Measurements from ENCODE around the gene MOCS3. TPM values are rescaled to one million over a fixed set of nuclear protein-coding genes. Genes with fewer than 3 reads are reported as not detected.

Gene MOCS3
- total RNA-seq, 2 experiments from 2014 or later: 4.6 to 6.1 TPM

GRCh38 chr20:51012357-51012756, 53.7 kb downstream of the MOCS3 start:
- CTCF ChIA-PET: interaction anchor here (1.2 kb wide), 1 partner anchor 25 kb away, joined by 4 read pairs; no protein-coding TSS in a partner anchor
- Mint-ChIP-seq H3K27ac (no peak overlapping the region), H3K4me1 (no peaks in the 10 kb centered on the region), H3K4me3 (no peak overlapping the region), H3K27me3 (peaks cover 21% of the 10 kb centered on the region), H3K36me3 (no peaks in the 10 kb centered on the region), H3K9me3 (ENCODE audit: low read depth) (no peaks in the 10 kb centered on the region)
- DNase-seq: no peak
- ATAC-seq: no peak

Other genes with a start within 250 kb of the MOCS3 start
- 1 to 10 TPM; 4.2 to 4.6 TPM for gene PARD6B, start 227.2 kb upstream of the MOCS3 start, total RNA-seq
- 10 to 100 TPM; 37.6 to 44.8 TPM for gene BCAS4, start 163.8 kb upstream of the MOCS3 start, total RNA-seq
- 10 to 100 TPM; 66.1 to 81.2 TPM for gene ADNP, start 27.4 kb upstream of the MOCS3 start, total RNA-seq
- 10 to 100 TPM; 51.8 to 62.8 TPM for gene DPM1, start 286 bp upstream of the MOCS3 start, total RNA-seq
- 1 to 10 TPM in 1 of 2 experiments, not detected in 1; 1.1 TPM for gene KCNG1, start 64.3 kb downstream of the MOCS3 start, total RNA-seq